ENCODE data around the gene CFDP1. TPM values are rescaled to one million over a fixed set of nuclear protein-coding genes. Genes with fewer than 3 reads are reported as not detected.
"Not testable (repeated sequence)": the region's sequence is repeated elsewhere in the genome, so short reads cannot be mapped to it uniquely, and the experiment has no call there.

The CFDP1 gene
- total and polyA plus RNA-seq, 4 donors, result 44.8 to 105 (median 64.1) TPM

DNA sequence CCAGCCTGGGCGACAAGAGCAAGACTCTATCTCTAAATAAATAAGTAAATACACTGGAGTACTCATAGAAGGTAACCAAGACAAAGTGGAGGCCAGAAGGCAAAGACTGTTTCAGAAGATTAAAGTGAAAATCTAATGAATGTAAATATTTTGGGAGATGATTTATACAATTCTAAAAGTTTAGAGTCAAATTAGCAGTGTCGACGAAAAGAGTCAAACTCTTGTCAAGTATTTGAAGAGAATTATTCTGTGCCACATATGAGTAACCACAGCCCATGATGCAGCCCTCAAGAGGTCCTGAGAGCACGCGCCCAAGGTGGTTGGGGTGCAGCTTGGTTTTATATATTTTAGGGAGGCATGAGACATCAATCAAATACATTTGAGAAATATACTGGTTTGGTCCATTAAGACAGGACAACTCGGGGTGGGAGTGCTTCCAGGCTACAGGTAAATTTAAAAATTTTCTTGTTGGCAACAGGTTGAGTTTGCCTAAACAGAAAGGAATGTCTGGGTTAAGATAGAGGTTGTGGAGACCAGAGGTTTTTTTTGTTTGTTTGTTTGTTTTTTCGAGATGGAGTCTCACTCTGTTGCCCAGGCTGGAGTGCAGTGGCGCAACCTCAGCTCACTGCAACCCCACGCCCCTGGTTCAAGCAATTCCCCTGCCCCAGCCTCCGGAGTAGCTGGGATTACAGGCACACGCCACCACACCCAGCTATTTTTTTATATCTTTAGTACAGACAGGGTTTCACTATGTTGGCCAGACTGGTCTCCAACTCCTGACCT is 3.5 kb downstream of the CFDP1 start:
- 84 to 96% methylated on average over 11 of the region's 11 CpGs for WGBS, 2 donors
- Histone ChIP-seq H3K9ac (ENCODE audit: insufficient read depth in 1 of 2, low read length in 2 of 2) (no peak overlapping the region), H3K4me3 (no peak overlapping the region), H3K36me3 (ENCODE audit: control insufficient read depth in 4 of 4, insufficient read depth in 4 of 4, low read length in 4 of 4) (peaks cover 0 to 8% (median under 1%) of the 10 kb centered on the region in 4 donors), H3K4me1 (ENCODE audit: control insufficient read depth in 5 of 5, insufficient read depth in 5 of 5, low read length in 5 of 5) (peaks cover 0 to 10% (median 4%) of the 10 kb centered on the region in 5 donors), H3K27ac (ENCODE audit: low read depth in 1 of 2, low read length in 1 of 2) (no peak overlapping the region), H3K27me3 (ENCODE audit: control insufficient read depth in 3 of 3, insufficient read depth in 3 of 3, low read length in 2 of 3) (no peaks in the 10 kb centered on the region), H3K9me3 (ENCODE audit: control insufficient read depth in 4 of 4, insufficient read depth in 3 of 4, low read length in 3 of 4) (no peaks in the 10 kb centered on the region)
- no peak for ATAC-seq (ENCODE audit: insufficient read depth, low FRiP score)
- no peak for DNase-seq
- TF ChIP-seq, protein P1, sequence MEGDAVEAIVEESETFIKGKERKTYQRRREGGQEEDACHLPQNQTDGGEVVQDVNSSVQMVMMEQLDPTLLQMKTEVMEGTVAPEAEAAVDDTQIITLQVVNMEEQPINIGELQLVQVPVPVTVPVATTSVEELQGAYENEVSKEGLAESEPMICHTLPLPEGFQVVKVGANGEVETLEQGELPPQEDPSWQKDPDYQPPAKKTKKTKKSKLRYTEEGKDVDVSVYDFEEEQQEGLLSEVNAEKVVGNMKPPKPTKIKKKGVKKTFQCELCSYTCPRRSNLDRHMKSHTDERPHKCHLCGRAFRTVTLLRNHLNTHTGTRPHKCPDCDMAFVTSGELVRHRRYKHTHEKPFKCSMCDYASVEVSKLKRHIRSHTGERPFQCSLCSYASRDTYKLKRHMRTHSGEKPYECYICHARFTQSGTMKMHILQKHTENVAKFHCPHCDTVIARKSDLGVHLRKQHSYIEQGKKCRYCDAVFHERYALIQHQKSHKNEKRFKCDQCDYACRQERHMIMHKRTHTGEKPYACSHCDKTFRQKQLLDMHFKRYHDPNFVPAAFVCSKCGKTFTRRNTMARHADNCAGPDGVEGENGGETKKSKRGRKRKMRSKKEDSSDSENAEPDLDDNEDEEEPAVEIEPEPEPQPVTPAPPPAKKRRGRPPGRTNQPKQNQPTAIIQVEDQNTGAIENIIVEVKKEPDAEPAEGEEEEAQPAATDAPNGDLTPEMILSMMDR (IDR thresholded peaks at IDR 0.05; ENCODE audit: control extremely low read depth, extremely low read depth), result no peak

DNA sequence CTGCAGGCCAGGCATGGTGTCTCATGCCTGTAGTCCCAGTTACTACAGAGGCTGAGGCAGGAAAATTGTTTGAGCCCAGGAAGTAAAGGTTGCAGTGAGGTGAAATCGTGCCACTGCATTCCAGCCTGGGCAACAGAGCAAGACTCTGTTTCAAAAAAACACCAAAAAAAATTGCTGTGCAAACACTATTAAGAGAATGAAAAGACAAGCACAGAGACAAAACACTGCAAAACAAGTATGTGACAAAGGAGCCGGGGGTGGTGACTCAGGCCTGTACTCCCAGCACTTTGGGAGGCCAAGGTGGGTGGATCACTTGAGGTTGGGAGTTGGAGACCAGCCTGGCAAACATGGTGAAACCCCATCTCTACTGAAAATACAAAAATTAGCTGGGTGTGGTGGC is 6.8 kb downstream of the CFDP1 start:
- ATAC-seq (ENCODE audit: insufficient read depth, low FRiP score); H3K4me3 ChIP-seq; DNase-seq; H3K27ac ChIP-seq (ENCODE audit: low read depth in 1 of 2, low read length in 1 of 2); H3K9me3 ChIP-seq (ENCODE audit: control insufficient read depth in 4 of 4, insufficient read depth in 3 of 4, low read length in 3 of 4); H3K36me3 ChIP-seq (ENCODE audit: control insufficient read depth in 4 of 4, insufficient read depth in 4 of 4, low read length in 4 of 4); H3K4me1 ChIP-seq (ENCODE audit: control insufficient read depth in 5 of 5, insufficient read depth in 5 of 5, low read length in 5 of 5); H3K9ac ChIP-seq (ENCODE audit: insufficient read depth in 1 of 2, low read length in 2 of 2); H3K27me3 ChIP-seq (ENCODE audit: control insufficient read depth in 3 of 3, insufficient read depth in 3 of 3, low read length in 2 of 3): not testable (repeated sequence)
- 77% methylated on average over 2 of the region's 2 CpGs for WGBS, 2 donors

DNA sequence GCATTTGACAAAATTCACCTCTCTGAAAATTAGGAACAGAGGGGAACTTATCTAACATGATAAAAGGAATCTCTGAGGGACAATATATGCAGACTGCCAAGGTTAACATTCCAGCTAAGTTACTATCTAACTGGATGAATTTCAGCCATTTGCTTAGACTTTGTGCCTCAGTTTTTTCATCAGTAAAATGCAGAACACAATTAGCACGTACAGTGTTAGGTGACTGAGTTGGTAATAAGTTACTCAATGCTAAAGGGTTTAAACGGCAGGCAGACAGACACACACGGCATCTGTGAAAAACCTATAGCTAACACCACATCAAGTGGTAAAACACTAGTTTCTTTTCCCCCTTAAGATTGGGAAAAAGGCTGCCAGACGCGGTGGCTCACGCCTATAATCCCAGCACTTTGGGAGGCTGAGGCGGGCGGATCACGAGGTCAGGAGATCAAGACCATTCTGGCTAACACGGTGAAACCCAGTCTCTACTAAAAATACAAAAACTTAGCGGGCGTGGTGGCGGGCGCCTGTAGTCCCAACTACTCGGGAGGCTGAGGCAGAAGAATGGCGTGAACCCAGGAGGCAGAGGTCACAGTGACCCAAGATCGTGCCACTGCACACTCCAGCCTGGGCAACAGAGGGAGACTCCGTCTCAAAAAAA is 9.1 kb downstream of the CFDP1 start:
- not testable (repeated sequence) for ATAC-seq (ENCODE audit: insufficient read depth, low FRiP score); H3K27me3 ChIP-seq (ENCODE audit: control insufficient read depth in 3 of 3, insufficient read depth in 3 of 3, low read length in 2 of 3)

DNA sequence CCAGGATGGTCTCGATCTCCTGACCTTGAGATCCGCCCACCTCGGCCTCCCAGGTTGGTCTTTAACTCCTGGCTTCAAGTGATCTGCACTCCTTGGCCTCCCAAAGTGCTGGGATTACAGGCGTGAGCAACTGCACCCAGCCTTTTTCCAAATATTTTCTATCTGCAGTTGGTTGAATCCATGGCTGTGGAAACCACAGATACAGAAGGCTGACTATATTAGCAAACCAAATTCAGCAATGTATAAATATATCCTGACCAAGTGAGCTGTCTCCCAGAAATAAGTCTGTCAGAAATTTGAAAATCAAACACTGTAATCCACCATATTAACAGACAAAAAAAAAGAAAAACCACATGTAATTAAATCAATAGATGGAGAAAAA is 9.6 kb downstream of the CFDP1 start:
- DNase-seq (no peak), ATAC-seq (ENCODE audit: insufficient read depth, low FRiP score) (no peak)
- Histone ChIP-seq H3K4me3 (no peak overlapping the region), H3K36me3 (ENCODE audit: control insufficient read depth in 4 of 4, insufficient read depth in 4 of 4, low read length in 4 of 4) (peaks cover 0 to 2% (median 0%) of the 10 kb centered on the region in 4 donors), H3K4me1 (ENCODE audit: control insufficient read depth in 5 of 5, insufficient read depth in 5 of 5, low read length in 5 of 5) (peaks cover 0 to 11% (median 2%) of the 10 kb centered on the region in 5 donors), H3K9ac (ENCODE audit: insufficient read depth in 1 of 2, low read length in 2 of 2) (no peak overlapping the region), H3K9me3 (ENCODE audit: control insufficient read depth in 4 of 4, insufficient read depth in 3 of 4, low read length in 3 of 4) (no peaks in the 10 kb centered on the region), H3K27ac (ENCODE audit: low read depth in 1 of 2, low read length in 1 of 2) (no peak overlapping the region), H3K27me3 (ENCODE audit: control insufficient read depth in 3 of 3, insufficient read depth in 3 of 3, low read length in 2 of 3) (no peaks in the 10 kb centered on the region)
- TF ChIP-seq, protein P1 (IDR thresholded peaks at IDR 0.05; ENCODE audit: control extremely low read depth, extremely low read depth), result no peak
- 85 to 96% methylated on average over 4 of the region's 4 CpGs for WGBS, 2 donors

More for the DNA sequence above, 9.1 kb downstream of the CFDP1 start:
- not testable (repeated sequence) for H3K9me3 ChIP-seq (ENCODE audit: control insufficient read depth in 4 of 4, insufficient read depth in 3 of 4, low read length in 3 of 4); H3K9ac ChIP-seq (ENCODE audit: insufficient read depth in 1 of 2, low read length in 2 of 2); H3K27ac ChIP-seq (ENCODE audit: low read depth in 1 of 2, low read length in 1 of 2); H3K4me3 ChIP-seq; DNase-seq; H3K36me3 ChIP-seq (ENCODE audit: control insufficient read depth in 4 of 4, insufficient read depth in 4 of 4, low read length in 4 of 4)
- H3K4me1 ChIP-seq (ENCODE audit: control insufficient read depth in 5 of 5, insufficient read depth in 5 of 5, low read length in 5 of 5), result peaks cover 0 to 11% (median 2%) of the 10 kb centered on the region in 5 donors
- 91 to 94% methylated on average over 18 of the region's 18 CpGs for WGBS, 2 donors
